NCI-H1092 (cell line): ENCODE results near the gene MAGEF1.
A peak's percentile ranks its signal among the peaks of the same experiment; 100 is the strongest.

Experiments
- DNase-seq: peaks from one replicate; lab custom pipeline; 2025; lab: John Stamatoyannopoulos, UW

MAGEF1 gene

DNA sequence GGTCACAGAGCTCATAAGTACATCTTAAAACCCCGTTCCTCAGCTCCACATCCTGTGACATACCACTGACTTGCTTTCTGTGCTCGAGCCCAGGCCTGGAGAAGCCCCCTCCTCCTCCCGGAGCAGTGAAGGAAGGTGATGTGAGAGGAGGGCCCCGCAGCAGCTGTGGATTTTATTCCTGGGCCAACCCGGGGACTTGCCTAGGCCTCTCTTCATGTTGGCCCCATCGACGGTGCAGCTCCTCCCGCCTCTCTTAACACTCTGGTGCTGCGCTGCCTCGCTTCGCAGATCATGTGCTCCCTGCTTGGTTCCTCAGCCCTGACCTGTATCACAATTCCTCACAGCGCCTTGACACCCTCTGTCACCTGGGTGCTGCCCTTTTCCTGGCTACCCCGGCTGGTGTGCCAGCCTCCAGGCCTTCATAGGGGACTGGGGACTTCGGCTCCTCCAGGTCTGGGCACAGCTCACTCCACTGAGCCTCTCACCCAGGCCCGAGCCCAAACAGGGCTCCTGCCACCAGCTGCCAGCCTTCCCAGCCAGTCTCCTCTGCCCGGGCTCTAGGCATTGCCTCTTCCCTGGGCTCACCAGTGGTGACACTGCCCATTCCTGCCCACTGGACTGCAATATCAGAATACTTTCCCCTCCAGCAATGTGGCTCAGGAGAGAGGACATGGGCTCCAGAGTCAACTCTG, 21.5 kb downstream of the MAGEF1 start:
- no peak for DNase-seq

DNA sequence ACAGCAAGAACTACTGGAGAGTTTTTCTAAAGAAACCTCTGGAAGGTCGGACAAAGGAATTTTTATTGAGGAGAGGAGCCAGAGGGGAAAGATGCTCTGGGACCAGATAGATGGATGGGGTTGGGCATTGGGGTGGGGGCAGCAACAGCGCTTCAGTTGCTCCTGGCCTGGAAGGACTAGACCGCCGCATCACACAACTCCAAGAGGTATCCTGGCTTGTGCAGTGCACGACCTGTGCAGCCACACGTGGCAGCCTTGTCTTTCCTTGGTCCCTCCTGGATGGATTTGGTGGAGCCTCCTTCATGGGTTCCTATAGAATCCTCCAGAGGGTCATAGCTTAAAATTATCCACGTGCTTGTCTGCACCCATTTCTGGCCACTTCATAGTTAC, 23.0 kb downstream of the MAGEF1 start:
- no peak for DNase-seq

DNA sequence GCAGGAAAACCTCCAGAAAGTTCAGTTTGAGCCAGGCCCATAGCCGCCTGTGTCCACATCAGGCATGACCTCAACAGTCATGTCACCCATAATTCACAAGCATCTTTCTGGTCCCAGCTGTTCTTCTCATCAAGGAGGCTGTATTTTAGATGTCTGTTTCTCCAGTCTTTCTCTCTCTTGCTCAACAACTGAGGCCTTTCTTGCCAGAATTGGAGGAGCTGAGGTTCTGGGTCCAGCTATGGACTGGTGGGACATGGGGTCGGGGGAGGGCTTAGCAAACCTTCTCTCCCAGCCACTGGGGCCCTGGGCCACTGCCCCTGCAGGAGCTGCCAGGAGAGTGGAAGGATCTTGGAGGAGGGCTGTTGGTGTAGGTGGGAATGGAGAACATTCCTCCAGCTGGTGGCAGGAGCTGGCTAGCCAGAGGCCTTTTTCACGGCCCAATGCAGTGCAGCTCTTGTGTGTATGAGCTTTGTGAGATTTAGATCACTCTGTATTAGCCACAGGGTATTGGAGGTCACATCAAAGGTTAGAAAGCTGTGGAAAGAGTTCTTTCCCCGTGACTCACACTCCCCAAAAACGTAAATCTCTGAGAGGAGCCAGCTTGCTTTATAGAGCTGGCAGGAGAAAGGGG, 23.5 kb downstream of the MAGEF1 start:
- DNase-seq = no peak

DNA sequence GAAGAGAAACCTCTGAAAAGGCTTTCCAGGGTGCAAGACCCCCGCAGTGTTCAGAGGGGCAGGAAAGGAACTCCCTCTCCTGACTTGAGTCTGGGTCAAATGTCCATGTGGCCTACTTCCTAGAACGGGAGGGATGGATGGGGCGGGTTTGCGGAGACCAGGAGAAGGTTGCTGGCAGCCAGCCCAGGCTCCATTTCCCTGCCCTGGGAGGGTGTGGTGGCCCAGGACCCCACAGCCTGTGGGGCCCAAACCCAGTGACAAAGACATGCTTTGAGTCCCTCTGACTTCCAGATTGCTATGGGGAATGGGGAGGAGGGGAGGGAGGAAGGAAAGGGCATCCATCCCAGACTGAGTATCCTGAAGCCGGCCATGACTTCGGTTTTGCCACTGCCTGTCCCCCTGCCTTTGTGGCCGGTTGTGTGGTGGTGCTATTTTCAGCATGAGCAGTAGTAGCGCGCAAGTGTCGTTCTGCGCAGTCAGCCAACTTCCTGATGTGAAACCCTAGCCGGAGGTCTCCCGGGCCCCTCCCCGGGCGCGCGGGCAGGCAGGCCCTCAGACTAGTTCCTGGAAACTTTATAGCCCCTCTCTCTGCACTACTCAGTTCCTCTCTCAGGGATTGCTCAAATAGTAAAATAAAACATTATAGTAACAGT, 24.4 kb downstream of the MAGEF1 start:
- DNase-seq = no peak

DNA sequence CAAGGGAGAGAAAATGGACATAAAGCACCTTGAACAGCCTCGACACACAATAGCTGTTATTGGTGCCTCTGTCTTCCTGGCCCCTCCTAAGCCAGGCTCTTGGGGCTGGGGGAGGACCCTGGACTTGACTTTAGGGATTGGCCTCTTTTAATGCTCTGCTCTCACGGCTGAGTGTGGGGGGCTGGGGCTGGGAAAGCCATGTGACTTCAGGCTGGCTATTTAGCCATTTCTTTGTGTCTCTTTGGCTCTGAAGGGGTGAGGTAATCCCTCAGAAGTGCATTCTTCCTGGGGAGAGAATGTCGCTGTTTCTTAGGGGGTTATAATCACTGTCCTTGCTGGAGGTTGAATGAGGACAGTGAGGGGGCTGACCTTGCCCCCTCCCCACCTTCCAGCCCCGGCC, 26.2 kb downstream of the MAGEF1 start:
- no peak for DNase-seq

DNA sequence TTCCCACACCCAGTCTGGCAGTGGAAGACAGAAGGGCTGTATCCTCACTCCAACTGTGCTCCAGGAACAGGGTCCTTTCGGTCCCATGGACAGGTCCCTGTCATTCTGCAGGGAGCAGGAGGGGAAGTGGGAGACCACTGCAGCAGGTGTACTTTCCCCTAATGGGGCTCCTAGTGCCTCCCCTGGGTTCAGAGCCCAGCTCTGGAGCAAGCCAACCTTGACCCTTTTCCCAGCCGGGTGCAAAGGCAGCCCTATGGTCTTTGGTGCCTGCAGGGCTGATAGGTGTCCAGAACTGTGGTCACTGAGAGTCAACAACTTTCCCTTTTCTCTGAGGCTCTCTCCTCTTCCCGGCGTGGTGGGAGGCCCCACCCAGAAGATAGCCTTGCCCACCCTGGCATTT, 26.8 kb downstream of the MAGEF1 start:
- no peak for DNase-seq

DNA sequence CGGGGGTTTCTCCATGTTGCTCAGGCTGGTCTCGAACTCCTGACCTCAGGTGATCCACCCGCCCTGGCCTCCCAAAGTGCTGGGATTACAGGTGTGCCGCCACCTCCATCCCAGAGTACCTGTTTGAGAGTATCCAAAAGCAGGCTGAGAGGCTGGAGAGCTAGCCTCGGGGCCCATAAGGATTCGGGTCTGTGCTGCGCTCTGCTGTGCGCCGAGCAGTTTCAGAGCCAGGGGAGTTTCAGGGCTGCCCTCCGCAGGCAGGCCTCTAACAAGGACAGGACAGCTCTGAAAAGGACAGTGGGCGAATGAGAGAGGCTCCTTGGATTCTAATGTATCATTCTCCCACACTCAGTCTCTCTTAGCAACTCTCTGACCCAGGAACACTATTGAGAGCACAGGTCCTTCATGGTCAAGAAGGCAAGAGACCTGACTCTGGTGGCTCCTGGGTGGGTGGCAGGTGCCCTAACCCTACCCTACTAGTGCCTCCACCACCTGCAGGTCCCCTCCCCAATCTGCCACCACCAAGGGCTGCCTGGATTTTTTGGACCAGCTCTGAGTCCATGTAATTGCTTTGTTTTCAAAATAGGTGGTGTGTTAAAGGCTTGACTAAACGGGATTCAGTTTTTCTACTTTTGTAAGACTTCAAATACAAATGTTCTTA, 27.8 kb downstream of the MAGEF1 start:
- no peak for DNase-seq

DNA sequence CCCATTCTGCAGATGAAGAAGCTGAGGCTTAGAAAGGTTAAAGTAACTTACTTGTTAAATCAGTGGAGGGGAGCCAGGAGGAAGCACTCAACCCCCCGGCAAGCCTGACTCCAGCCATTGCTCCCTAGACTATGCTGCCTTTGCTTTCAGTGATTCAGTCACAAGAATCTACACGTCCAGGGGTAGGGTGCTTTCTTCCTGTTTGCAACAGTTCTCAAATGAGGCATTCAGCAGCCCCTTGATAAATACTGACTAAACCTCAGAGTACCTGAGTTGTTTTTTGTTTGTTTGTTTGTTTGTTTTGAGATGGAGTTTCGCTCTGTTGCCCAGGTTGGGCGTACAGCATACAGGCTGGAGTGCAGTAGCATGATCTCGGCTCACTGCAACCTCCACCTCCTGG, 28.6 kb downstream of the MAGEF1 start:
- DNase-seq = no peak

DNA sequence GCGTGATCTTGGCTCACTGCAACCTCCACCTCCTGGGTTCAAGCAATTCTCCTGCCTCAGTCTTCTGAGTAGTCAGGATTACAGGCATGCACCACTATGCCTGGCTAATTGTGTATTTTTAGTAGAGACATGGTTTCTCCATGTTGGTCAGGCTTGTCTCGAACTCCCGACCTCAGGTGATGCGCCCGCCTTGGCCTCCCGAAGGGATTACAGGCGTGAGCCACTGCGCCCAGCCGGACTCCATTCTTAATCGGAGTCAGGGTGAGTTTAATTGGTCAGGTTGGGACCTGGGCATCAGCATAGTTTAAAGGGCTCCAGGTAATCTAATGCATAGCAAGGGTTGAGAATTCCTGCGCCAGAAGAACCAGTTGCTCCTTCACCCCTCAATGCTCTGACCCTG, 29.2 kb downstream of the MAGEF1 start:
- no peak for DNase-seq

DNA sequence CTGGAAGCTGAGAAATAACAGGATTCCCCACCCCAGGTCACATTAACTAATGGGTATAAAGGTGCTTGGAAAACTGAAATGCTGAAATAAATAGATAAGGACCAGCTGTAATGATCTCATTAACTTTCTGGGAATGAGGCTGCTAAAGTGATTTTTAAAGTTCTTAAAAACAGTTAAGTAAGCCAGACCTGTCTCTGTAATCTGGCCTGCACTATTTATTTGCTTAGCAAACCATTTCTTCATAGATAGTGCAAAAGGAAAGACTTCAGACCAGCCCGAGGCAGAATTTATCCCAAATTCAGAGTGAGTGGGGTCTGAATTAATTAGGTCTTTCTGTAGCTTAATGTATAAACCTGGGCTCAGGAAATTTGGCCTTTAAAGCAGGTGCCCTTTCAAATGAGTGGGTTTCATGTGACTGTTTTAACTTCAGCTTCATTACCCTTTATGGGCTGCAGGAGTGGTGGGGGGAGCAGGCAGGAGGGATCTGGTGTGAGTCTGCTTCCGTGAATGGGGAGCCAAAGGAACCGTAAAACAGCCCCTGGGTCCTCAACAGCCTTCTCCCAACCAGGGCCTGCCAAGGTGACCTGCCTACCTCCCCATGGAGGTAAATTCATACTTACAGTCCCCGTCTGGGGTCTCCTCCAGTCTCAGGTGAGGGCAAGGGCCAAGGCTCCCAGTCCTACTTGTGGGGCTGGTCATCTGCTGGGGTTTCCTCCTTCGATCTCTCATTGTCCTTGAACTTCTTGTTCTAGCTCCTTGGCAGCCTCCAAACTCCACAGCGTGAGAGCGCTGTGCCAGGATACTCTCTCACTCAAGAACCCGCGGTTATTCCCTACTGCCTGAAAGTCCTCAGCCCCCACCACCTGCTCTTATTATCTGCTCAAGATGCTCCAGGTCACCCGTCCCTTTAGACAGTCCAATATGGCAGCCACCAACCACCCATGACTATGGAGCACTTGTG, 31.2 kb downstream of the MAGEF1 start:
- no peak for DNase-seq

DNA sequence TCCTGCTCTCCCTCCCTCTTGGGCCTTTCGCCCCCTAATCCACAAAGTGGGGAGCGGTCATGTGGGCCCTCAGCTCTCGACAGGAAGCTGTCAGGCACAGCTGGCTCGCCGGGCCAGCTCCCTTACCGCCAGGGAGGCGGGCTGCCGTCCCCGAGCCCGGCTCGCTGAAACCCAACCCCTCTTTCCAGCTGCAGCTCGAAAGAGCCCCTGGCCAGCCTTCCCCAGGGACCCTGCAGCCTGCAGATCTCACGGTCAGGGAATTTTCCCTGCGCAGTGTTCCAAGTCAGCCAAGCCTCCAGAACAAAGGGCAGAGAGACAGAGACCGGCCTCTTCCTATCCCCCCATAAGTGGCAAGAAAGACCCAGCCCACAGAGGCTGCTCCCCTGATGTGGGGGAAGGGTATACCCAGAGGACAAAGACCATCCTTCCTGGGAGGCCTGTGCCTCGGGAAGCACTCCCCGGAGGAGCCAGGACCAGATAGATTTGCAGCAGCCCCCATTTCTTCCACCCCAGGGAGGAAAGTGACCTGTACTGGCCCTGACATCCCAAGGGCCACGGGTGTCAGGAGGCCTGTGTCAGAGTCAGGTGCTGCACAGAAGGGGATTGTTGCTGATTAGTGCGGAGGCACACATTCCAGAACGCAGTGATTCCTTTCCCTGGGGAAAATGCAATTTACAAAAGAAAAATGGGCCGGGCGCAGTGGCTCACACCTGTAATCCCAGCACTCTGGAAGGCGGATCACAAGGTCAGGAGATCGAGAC, 32.6 kb downstream of the MAGEF1 start:
- peak; percentile 81 for DNase-seq

DNA sequence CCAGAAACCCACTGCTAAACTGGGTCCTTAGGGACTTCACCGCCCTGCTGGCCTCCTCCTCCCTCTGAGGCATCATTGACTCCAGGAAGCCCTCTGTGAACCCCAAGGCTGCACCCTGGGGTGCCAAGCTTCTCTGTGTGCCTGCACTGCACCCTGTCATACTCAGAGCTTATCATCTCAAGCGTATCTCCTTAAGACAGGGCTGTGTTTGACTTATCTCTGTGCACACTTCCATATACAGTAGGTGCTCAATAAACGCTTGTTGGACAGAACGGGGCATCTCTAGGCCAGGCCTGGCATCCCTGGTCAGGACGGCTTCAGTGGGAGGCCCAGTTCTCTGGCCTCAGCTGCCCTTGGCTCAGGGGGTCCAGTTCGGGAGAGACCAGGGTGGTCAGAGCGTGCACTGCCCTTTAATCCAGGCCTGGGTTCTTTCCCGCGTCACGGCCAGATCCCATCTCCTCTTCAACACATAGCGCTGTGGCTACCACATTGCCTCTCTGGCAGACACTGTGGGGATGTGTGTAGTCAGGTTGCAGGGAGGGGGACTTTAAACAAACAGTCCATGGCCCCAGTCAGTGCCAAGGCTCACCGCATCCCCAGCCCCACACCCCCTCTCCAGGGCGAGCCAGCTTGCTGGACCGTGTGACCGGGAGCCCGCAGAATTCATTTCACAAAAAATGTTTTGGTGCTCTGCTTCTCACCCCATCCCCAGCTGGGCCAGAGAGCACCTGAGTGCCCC, 33.4 kb downstream of the MAGEF1 start:
- peak; percentile 56 for DNase-seq

DNA sequence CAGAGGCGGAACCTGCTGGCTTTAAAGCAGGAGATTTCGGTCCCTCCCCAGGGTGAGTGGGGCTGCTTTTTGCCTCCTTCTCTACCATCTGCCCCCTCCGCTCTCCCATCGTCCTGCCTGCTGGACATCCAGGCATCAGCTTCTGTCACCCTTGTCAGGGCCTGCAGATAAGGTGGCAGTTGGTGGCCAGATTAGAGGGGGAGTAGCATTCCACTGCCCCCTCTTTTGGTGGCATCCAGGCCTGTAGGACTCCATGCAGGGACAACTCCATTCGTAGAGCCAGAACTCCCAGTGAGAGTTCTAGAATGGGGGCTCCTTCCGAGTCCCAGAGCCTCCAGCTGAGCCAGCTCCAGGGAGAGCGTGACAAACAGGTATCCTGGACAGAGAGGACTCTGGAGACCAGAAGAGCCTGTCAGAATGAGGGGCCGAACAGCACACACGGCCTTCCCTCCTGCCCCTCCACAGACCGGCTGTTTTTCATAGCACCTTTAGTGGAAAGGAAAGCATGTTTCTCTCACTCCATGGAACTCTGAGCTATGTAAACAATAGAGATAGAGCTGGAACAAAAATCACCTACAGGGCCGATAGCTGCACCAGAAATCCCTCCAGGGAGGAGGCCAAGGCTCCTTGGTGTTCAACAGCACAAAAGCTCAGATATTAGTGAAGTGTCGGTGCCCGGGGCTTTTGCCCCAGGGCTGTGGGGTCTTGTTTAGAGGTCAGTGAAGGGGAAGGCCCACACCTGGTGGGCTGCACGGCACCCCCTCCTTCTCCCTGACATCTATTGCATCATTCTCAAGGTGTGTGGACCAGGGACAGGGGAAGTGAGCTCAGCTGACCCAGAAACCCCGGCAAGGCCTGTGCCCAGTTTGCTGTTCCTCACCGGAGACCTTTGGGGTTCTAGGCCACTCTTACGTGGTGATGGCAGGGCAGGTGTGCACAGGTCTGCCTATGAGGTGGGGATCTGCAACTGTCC, 34.2 kb downstream of the MAGEF1 start:
- DNase-seq = no peak

DNA sequence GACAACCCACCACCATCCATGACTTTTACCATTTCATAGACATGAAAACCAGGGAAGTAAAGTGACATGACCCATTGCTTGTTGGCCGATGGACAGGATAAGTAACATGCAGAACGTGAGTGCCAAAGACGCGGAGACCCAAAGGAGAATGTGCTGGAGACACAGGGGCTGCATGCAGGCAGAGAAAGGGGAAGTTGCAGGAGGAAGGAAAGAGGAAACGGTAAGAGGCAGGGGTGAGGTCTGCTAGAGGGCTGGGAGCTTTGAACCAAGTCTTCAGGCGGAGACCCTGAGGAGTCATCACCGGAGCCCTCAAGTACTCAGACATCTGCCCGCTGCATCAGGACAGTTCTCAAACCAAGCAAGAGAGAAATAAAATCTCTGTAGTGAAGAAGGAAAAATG, 34.9 kb downstream of the MAGEF1 start:
- DNase-seq = no peak

DNA sequence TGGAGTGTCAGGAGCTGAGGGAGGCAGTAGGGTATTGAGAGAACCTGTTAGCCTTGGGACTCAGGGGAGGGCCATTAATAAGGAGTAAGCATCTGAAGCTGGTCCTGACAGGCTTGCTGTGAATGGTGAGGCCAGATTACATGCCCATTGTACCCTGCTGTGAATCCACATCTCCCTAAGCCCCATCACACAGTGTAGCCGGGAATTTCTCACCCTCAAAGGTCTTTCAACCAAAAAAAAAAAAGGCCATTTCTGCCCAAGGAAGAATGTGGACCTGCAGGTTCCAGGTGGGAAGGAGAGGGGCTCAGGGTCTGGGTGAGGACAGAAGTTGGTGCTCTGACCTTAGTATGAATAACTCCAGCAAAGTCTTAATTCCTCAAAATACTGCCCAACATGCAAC, 37.2 kb downstream of the MAGEF1 start:
- DNase-seq = no peak

DNA sequence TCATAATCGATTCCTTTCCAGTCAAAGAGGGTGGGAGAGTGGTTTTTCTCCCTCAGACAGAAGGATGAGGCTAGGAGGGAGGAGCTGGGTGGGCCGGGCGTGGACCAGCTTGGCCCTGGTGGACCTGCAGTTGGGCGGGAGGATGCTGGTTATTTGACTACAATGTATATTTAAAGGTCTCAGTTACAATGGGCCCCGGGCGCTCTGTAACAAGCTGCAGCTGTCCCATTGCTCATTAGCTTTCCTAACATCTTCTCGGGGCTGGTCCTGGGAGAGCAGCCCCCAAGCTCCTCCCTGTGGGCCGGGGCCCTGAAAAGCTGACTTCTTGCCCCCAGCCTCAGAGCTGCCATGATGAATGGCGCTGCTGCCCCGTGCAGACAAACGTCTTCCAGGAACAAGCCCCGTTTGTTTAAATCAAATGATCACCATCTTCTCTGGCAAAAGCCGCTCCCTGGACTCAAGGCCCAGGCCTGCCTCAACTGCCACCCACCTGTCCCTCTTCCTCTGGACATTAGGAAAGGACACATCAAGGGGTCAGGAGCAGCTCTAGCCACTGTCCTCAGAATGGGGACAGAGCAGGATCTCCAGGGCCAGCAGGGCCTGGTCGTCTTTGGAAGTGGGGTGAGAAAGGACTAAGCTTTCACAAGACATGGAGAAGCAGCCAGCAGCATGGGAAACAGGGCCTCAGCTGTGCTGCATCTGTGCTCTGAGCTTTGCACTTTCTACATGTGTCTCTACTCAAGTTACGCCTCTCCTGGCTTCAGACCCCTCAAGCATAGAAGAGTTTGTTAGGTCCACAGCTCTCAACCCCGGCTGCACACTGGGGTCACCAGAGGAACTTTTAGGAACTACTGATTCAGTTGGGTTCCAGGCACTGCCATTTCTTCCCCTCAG, 38.6 kb downstream of the MAGEF1 start:
- DNase-seq = no peak

DNA sequence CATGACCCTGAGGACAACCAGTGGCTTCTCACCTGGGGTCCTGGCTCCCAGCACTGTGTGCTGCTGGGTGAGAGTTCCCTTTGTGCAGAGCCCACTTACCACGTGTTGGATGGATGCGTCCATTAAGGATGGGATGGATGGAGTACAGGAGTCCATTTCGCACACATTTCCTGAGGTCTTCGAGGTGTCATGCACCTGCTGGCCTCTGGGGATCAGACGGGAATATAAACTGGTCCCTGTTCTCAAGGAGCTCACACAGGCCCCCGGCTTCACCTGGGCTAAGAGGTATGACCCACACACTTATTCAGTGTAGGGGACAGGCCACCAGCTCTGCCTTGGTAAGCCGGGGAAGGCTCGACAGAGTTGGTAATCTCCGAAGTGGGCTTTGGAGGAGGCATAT, 39.5 kb downstream of the MAGEF1 start:
- no peak for DNase-seq

DNA sequence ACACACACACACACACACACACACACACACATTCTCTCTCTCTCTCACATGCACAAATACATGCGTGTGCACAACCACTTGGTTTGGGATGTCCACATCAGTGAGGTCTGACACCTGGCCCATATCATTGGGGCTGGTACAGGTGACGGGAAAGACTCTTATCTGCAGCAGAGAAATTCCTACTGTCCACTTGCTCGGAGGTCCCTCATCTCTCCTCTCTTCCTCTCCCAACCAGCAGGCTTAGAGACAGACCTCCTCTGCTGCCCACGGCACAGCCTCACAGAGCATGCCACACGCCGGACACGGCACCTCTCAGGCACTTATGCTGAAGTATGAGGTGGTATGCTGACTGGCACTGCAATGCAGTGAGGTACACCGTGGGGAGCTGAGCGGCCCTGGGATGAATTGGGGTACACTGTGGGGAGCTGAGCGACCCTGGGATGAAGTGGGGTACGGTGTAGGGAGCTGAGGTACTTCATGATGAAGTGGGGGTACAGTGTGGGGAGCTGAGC, 41.7 kb downstream of the MAGEF1 start:
- DNase-seq = no peak
